K562 (cell line): ENCODE results near the gene GRB2. TPM values are rescaled to one million over a fixed set of nuclear protein-coding genes. Genes with fewer than 3 reads are reported as not detected.

Source experiments
- ATAC-seq: fragments of 200-7000 bp; cut with Tn5 transposase; 3 replicates; pipeline ENCODE4 v1.9.1; 2020; ENCODE audit warnings: moderate library complexity
- BruUV-seq: library from RNA; stranded (reverse); fragments of 400-500 nt; replicated peaks from 2 replicates; lab custom pipeline; 2021; lab: Mats Ljungman, UMichigan
- CTCF ChIA-PET: fragments of 300-600 bp; formaldehyde crosslinking; extraction: SDS; loops from one replicate; lab custom pipeline; 2021; ENCODE audit warnings: low intra/inter-chr PET ratio; lab: Yijun Ruan, JAX
- POLR2A ChIA-PET: fragments of 300-600, 350-650 bp; sonication (Branson Sonifier 250); formaldehyde crosslinking; extraction: SDS; loops from one replicate; lab custom pipeline; 2021; ENCODE audit warnings: antibody characterized with exemption, inconsistent platforms; lab: Yijun Ruan, JAX
- DNase-seq, 4 experiments: peaks; one replicate each; pipeline versions ENCODE4 v3.0.0 to v3.0.0-alpha.2; 2011 to 2018; ENCODE audit warnings: low spot score in 3 of 4, mixed read lengths in 3 of 4; ENCODE audit errors: extremely low read depth in 1 of 4
- FAIRE-seq: peaks from 2 replicates; lab custom pipeline; 2011; peaks lifted over from hg19 to GRCh38; lab: Jason Lieb, UNC
- H2AFZ ChIP-seq: 2 replicates; pipeline ENCODE4 v1.6.0; 2011; ENCODE audit warnings: low read depth, low read length, control low read depth, inconsistent platforms
- H3K27ac ChIP-seq: fragments of 200-600 bp; 3 replicates; pipeline ENCODE4 v1.8.0; 2011; ENCODE audit warnings: low read depth, mild to moderate bottlenecking, control low read depth, inconsistent platforms, low read length, moderate library complexity, mixed read lengths; ENCODE audit errors: extremely low read depth
- H3K27me3 ChIP-seq, 2 experiments: fragments of 300-600 bp in 1 of 2; 2 replicates in 1 of 2; 3 replicates in 1 of 2; pipeline versions ENCODE4 v1.6.0 to v1.8.0; 2011; ENCODE audit warnings: inconsistent platforms in 2 of 2, low read length in 2 of 2, mild to moderate bottlenecking in 1 of 2, mixed read lengths in 1 of 2, moderate library complexity in 1 of 2; ENCODE audit not compliant: control insufficient read depth in 2 of 2, insufficient read depth in 2 of 2
- H3K36me3 ChIP-seq: fragments of 300-600 bp; 3 replicates; pipeline ENCODE4 v1.8.0; 2011; ENCODE audit warnings: mild to moderate bottlenecking, low read length, inconsistent platforms; ENCODE audit not compliant: control insufficient read depth, insufficient read depth
- H3K4me1 ChIP-seq, 2 experiments: fragments of 200-600 bp in 1 of 2; replicated peaks in 1 of 2; 2 replicates in 1 of 2; 3 replicates in 1 of 2; pipeline versions ENCODE4 v1.5.1 to v1.8.0; 2011; ENCODE audit warnings: inconsistent platforms in 2 of 2, low read length in 2 of 2, mild to moderate bottlenecking in 1 of 2, mixed read lengths in 1 of 2, moderate library complexity in 1 of 2; ENCODE audit not compliant: control insufficient read depth in 2 of 2, insufficient read depth in 2 of 2
- H3K4me2 ChIP-seq: 2 replicates; pipeline ENCODE4 v1.6.1; 2011; ENCODE audit warnings: low read length, control low read depth, inconsistent platforms, mixed read lengths; ENCODE audit not compliant: insufficient read depth
- H3K4me3 ChIP-seq: fragments of 200-600 bp; sonication (generic), shearing (Covaris generic); 2 replicates; pipeline ENCODE4 v1.5.1; 2016; ENCODE audit warnings: control low read depth, inconsistent platforms
- H3K79me2 ChIP-seq: fragments of 200-600 bp; 3 replicates; pipeline ENCODE4 v1.8.0; 2011; ENCODE audit warnings: low read length, inconsistent platforms; ENCODE audit not compliant: control insufficient read depth, insufficient read depth
- H3K9ac ChIP-seq, 2 experiments: 2 replicates each; pipeline versions ENCODE4 v1.6.0 to v1.6.1; 2011; ENCODE audit warnings: low read depth in 2 of 2, low read length in 2 of 2, control low read depth in 1 of 2, inconsistent platforms in 1 of 2, mild to moderate bottlenecking in 1 of 2, mixed read lengths in 1 of 2; ENCODE audit not compliant: insufficient read depth in 1 of 2
- H3K9me1 ChIP-seq: one replicate; pipeline ENCODE4 v1.6.0; 2011; ENCODE audit warnings: inconsistent platforms, mild to moderate bottlenecking, low read length, moderate library complexity; ENCODE audit not compliant: control insufficient read depth, insufficient read depth
- H3K9me3 ChIP-seq: replicated peaks from 2 replicates; pipeline ENCODE4 v1.5.1; 2011; ENCODE audit warnings: low read depth, low read length, inconsistent platforms; ENCODE audit not compliant: control insufficient read depth, insufficient read depth
- H4K20me1 ChIP-seq: replicated peaks from 2 replicates; pipeline ENCODE4 v1.6.1; 2011; ENCODE audit warnings: low read length, inconsistent platforms, mixed read lengths; ENCODE audit not compliant: control insufficient read depth, insufficient read depth
- CHCHD3 ChIP-seq: fragments of 250-450 bp; sonication (Bioruptor Pico); IDR thresholded peaks from 2 replicates; pipeline ENCODE4 v2.1.2; 2022; ENCODE audit warnings: mild to moderate bottlenecking
- DACH1 ChIP-seq: fragments of 450-650 bp; IDR thresholded peaks from 2 replicates; pipeline ENCODE4 v1.6.1; 2018; ENCODE audit not compliant: partially characterized antibody
- FIP1L1 ChIP-seq: fragments of 200-400 bp; formaldehyde crosslinking; IDR thresholded peaks from 2 replicates; pipeline ENCODE4 v1.6.1; 2018; ENCODE audit warnings: mild to moderate bottlenecking, low read depth, low read length; ENCODE audit not compliant: poor library complexity, severe bottlenecking
- FOXM1 ChIP-seq, 2 experiments: fragments of 450-650 bp in 1 of 2; sonication (generic) in 1 of 2; formaldehyde crosslinking in 1 of 2; IDR thresholded peaks; 2 replicates each; pipeline versions ENCODE4 v1.6.1 to v1.9.0; 2017 to 2022; ENCODE audit warnings: low read depth in 2 of 2, mild to moderate bottlenecking in 2 of 2, missing genetic modification reagents in 1 of 2, moderate library complexity in 1 of 2
- HDAC2 ChIP-seq: fragments of 450-650 bp; IDR thresholded peaks from 2 replicates; pipeline ENCODE4 v1.6.1; 2016; ENCODE audit warnings: mild to moderate bottlenecking
- HES1 ChIP-seq: fragments of 450-650 bp; IDR thresholded peaks from 2 replicates; pipeline ENCODE4 v1.6.1; 2016; ENCODE audit warnings: low read depth, mild to moderate bottlenecking, moderate library complexity
- HMG20A ChIP-seq: fragments of 450-650 bp; formaldehyde crosslinking; conservative IDR thresholded peaks from 2 replicates; pipeline ENCODE4 v1.4.0; 2020; ENCODE audit warnings: mild to moderate bottlenecking, mixed read lengths
- MAZ ChIP-seq, 2 experiments: fragments of 450-650 bp in 1 of 2; sonication (generic) in 1 of 2; formaldehyde crosslinking; IDR thresholded peaks in 1 of 2; conservative IDR thresholded peaks in 1 of 2; 2 replicates each; pipeline versions ENCODE4 v1.4.0 to v1.5.0; 2020; ENCODE audit warnings: mild to moderate bottlenecking in 1 of 2, missing genetic modification reagents in 1 of 2
- SMARCA4 ChIP-seq: fragments of 450-650 bp; IDR thresholded peaks from 2 replicates; pipeline ENCODE4 v1.6.1; 2016
- SNAPC5 ChIP-seq: fragments of 250-450 bp; sonication (Bioruptor Pico); IDR thresholded peaks from 2 replicates; pipeline ENCODE4 v1.8.0; 2021; ENCODE audit warnings: moderate library complexity, mild to moderate bottlenecking, inconsistent platforms
- TEAD1 ChIP-seq, 2 experiments: fragments of 450-650 bp in 1 of 2; sonication (generic) in 1 of 2; formaldehyde crosslinking; IDR thresholded peaks; 2 replicates each; pipeline versions ENCODE4 v1.4.0 to v1.8.0; 2020 to 2022; ENCODE audit warnings: mild to moderate bottlenecking in 2 of 2, missing genetic modification reagents in 1 of 2
- ZBTB9 ChIP-seq: fragments of 450-650 bp; formaldehyde crosslinking; IDR thresholded peaks from 2 replicates; pipeline ENCODE4 v1.4.0; 2020; ENCODE audit warnings: mild to moderate bottlenecking, moderate library complexity
- ZNF239 ChIP-seq: fragments of 250-450 bp; sonication (Bioruptor Pico); IDR thresholded peaks from 2 replicates; pipeline ENCODE4 v1.4.0; 2020; ENCODE audit warnings: mild to moderate bottlenecking
- ZNF592 ChIP-seq: fragments of 450-650 bp; IDR thresholded peaks from 2 replicates; pipeline ENCODE4 v1.6.1; 2017; ENCODE audit warnings: antibody characterized with exemption, mild to moderate bottlenecking
- WGBS: fragments of 100-300 bp; shearing (Covaris generic); methylation state at CpG from one replicate; pipeline ENCODE4 v1.1.6; 2016; ENCODE audit warnings: low coverage, mixed read lengths; ENCODE audit not compliant: insufficient coverage; ENCODE audit errors: missing lambda C conversion rate; 5-methylcytosine and 5-hydroxymethylcytosine counted together
- in situ Hi-C: fragments of 300-500 bp; cut with MboI; formaldehyde crosslinking; loops from 4 replicates; pipeline ENCODE4 v1.15.0; 2018; ENCODE audit warnings: inconsistent platforms, mixed read lengths
- intact Hi-C: fragments of 100-400 bp; cut with micrococcal nuclease; formaldehyde crosslinking; loops from 2 replicates; pipeline ENCODE4 v1.14.2; 2022
- polyA plus RNA-seq, 8 experiments: library from polyadenylated mRNA; depleted of rRNA in 4 of 8; stranded (reverse) in 5 of 8; unstranded in 3 of 8; fragments of >200 nt; fragmentation: Nextera tagmentation in 2 of 8; fragmentation: Illumina TruSeq in 1 of 8; extraction: Ambion mirVana in 2 of 8; extraction: Trizol in 1 of 8; gene quantifications; 2 replicates each; pipeline versions ENCODE4 v1.2.1 to v1.2.3, GENCODE V29; 2011 to 2014; ENCODE audit warnings: inconsistent platforms in 1 of 8, missing spikeins in 1 of 8
- total RNA-seq, 7 experiments: library from RNA; depleted of rRNA in 6 of 7; stranded (reverse); fragments of >200 nt in 6 of 7; fragmentation: Illumina TruSeq in 2 of 7; extraction: Trizol in 2 of 7; gene quantifications; 2 replicates each; pipeline versions ENCODE4 v1.2.1 to v1.2.3, GENCODE V29; 2011 to 2021; ENCODE audit warnings: low replicate concordance in 1 of 7

Gene GRB2
- total and polyA plus RNA-seq, 9 of the 15 experiments (the other 6 are each of a cell fraction or from before 2014, with no cell fraction given) = 57.2 to 136 (median 84.8) TPM

GRCh38 chr17:75339971-75340370 is 65.5 kb downstream of the GRB2 start (continued):
- TF ChIP-seq FOXM1 (IDR thresholded peaks at IDR 0.05; ENCODE audit: low read depth) (no peak), FOXM1 (CRISPR knock-in tag; IDR thresholded peaks at IDR 0.05; ENCODE audit: low read depth) (no peak), FIP1L1 (no peak)

GRCh38 chr17:75338335-75338734 is 67.1 kb downstream of the GRB2 start:
- WGBS = 14% methylated on average over 6 of the region's 6 CpGs
- H4K20me1 ChIP-seq = peaks cover 2% of the 10 kb centered on the region
- peak overlapping the region; percentile 24 to 32; a peak in 2 of 4 replicates for H3K9ac ChIP-seq
- peaks cover 88% of the 10 kb centered on the region for H3K79me2 ChIP-seq
- intact Hi-C loops = no loop called here
- peak overlapping the region; percentile 76 for H3K27ac ChIP-seq
- no TSS peak for BruUV-seq
- H3K4me3 ChIP-seq = no peak overlapping the region
- no peak overlapping the region for H2AFZ ChIP-seq
- CTCF ChIA-PET = no interaction called here
- 0 out of 3 replicates have a peak, but pooled peaks have one; percentile 17 for ATAC-seq
- H3K27me3 ChIP-seq = no peaks in the 10 kb centered on the region
- in situ Hi-C loops = no loop called here
- POLR2A ChIA-PET = interaction anchor here (0.6 to 2.3 kb wide), 11 partner anchors 8 to 291 kb away, joined by 3 to 10 read pairs (median 5); partner anchors contain the start of genes GGA3, KCTD2 and MRPS7
- DNase-seq = peak in 2 of 4 experiments; percentile 10 to 29
- H3K4me2 ChIP-seq = peak overlapping the region; percentile 48
- H3K4me1 ChIP-seq = peaks cover 22 to 39% of the 10 kb centered on the region in 2 experiments
- peaks cover 4% of the 10 kb centered on the region for H3K9me1 ChIP-seq
- H3K9me3 ChIP-seq = no peaks in the 10 kb centered on the region
- FAIRE-seq = no peak
- H3K36me3 ChIP-seq = 0 out of 3 replicates have a peak, but pooled peaks cover 8% of the 10 kb centered on the region
- TF ChIP-seq HES1 (0 out of 2 replicates have a peak, but pooled peaks have one; percentile 18), TEAD1 (CRISPR knock-in tag; IDR thresholded peaks at IDR 0.05) (peak in 1 of 2 experiments; percentile 64; a peak in 1 of 4 replicates), ZBTB9 (CRISPR knock-in tag) (0 out of 2 replicates have a peak, but pooled peaks have one; percentile 31), MAZ (CRISPR knock-in tag; conservative IDR thresholded peaks at IDR 0.05 in 1 of 2, IDR thresholded peaks at IDR 0.05 in 1 of 2) (0 out of 4 replicates have a peak, but pooled peaks of 1 of the 2 experiments have one; percentile 23), DACH1 (peak; percentile 28), CHCHD3 (CRISPR knock-in tag) (no peak), HMG20A (CRISPR knock-in tag) (no peak), ZNF592 (peak; percentile 61), HDAC2 (peak; percentile 33; the same call in 1 of the 2 replicates), ZNF239 (0 out of 2 replicates have a peak, but pooled peaks have one; percentile 35), SMARCA4 (peak; percentile 51; the same call in 1 of the 2 replicates), SNAPC5 (CRISPR knock-in tag) (no peak)
